GM12891 (cell line): Measurements from ENCODE around the gene CPXM1.

ENCODE experiments used
- DNase-seq: peaks from one replicate; pipeline ENCODE4 v3.0.0; 2011; ENCODE audit warnings: low spot score; ENCODE audit not compliant: insufficient read length
- FAIRE-seq: peaks from 2 replicates; lab custom pipeline; 2011; peaks lifted over from hg19 to GRCh38; lab: Jason Lieb, UNC
- PAX5 ChIP-seq: IDR thresholded peaks from 2 replicates; pipeline ENCODE4 v1.6.1; 2011; ENCODE audit warnings: low read length, moderate library complexity, mild to moderate bottlenecking; ENCODE audit not compliant: insufficient read depth, severe bottlenecking
- POLR2A ChIP-seq: IDR thresholded peaks from 2 replicates; pipeline ENCODE4 v1.6.1; 2011; ENCODE audit warnings: low read depth, low read length, control low read depth
- POLR2AphosphoS5 ChIP-seq: IDR thresholded peaks from 2 replicates; pipeline ENCODE4 v1.6.1; 2011; ENCODE audit warnings: low read depth, low read length, control low read depth
- POU2F2 ChIP-seq: IDR thresholded peaks from 2 replicates; pipeline ENCODE4 v1.6.1; 2011; ENCODE audit warnings: low read depth, mild to moderate bottlenecking, control low read depth, low read length, moderate library complexity
- SPI1 ChIP-seq: IDR thresholded peaks from 2 replicates; pipeline ENCODE4 v1.6.1; 2011; ENCODE audit warnings: low read depth, low read length, control low read depth
- TAF1 ChIP-seq: IDR thresholded peaks from 2 replicates; pipeline ENCODE4 v1.6.1; 2011; ENCODE audit warnings: low read depth, low read length, control low read depth

Gene CPXM1

GRCh38 chr20:2759603-2760296 is 40.7 kb downstream of the CPXM1 start:
- FAIRE-seq (no peak), DNase-seq (no peak)
- no peak for TF ChIP-seq TAF1
- no peak for TF ChIP-seq POLR2AphosphoS5
- no peak for TF ChIP-seq PAX5
- TF ChIP-seq SPI1 = no peak
- TF ChIP-seq POU2F2 = no peak
- no peak for TF ChIP-seq POLR2A

DNA sequence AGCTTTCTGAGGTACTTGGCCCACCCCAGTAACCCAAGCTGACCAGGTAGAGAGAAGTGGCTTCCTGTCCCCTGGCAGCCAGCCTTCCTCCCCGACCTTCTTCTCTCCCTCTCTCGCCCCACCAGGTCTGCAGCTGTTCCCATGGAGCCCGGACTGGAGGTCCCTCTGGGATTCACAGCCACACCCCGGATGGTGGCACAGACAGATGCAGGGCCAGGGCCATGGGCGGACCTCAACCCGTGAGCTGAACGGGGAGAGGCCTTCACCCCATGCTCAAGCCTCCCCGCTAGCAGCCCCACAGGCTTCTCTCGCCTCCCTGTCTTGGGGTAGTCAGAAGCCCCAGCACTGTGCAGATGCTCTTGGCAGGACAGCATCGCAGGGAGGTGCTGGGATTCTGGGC is 41.3 kb downstream of the CPXM1 start:
- no peak for FAIRE-seq
- no peak for DNase-seq
- TF ChIP-seq PAX5 = no peak
- no peak for TF ChIP-seq TAF1
- no peak for TF ChIP-seq POLR2AphosphoS5
- no peak for TF ChIP-seq POLR2A
- no peak for TF ChIP-seq SPI1
- TF ChIP-seq POU2F2 = no peak

GRCh38 chr20:2757969-2758368 is 42.5 kb downstream of the CPXM1 start:
- FAIRE-seq (no peak), DNase-seq (no peak)
- TF ChIP-seq SPI1 (no peak), POU2F2 (no peak), POLR2A (no peak), PAX5 (no peak), TAF1 (no peak), POLR2AphosphoS5 (no peak)

- no peak for TF ChIP-seq SPI1
- no peak for TF ChIP-seq POU2F2
- TF ChIP-seq PAX5 = no peak
- TF ChIP-seq POLR2AphosphoS5 = no peak
- TF ChIP-seq TAF1 = no peak
- TF ChIP-seq POLR2A = no peak
- no peak for FAIRE-seq
Observed at GRCh38 chr20:2757001-2757400, 43.4 kb downstream of the CPXM1 start.

DNA sequence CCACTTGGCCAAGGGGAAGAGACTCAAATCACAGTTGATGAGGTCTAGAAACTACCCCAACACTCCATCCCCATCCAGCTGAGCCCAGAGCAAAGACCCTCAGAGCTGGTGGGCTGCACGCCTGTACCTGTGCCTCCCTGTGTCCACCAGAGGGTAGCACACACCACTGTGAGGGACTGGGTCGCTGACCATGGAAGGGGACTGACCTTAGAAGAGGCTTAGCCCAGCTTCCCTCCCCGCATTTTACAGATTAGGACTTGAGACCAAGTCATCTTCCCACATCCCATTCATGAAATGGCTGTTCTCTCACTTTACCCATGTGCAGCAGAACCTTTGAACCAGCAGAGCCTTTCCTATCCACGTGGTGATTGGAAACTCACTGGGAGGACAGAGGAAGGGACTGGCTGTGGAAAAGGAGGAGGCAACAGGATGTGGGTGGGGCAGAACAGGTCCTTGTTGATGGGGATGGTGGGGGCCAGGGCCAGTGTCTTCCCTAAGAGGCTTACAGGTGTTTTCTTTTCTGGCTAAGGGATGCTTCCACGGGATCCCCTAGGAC is 44.3 kb downstream of the CPXM1 start:
- DNase-seq (no peak), FAIRE-seq (no peak)
- no peak for TF ChIP-seq PAX5

More at GRCh38 chr20:2757001-2757400, 43.4 kb downstream of the CPXM1 start:
- DNase-seq = no peak

- DNase-seq = no peak
- no peak for FAIRE-seq
Observed at GRCh38 chr20:2755451-2756055, 44.9 kb downstream of the CPXM1 start.

GRCh38 chr20:2754424-2754823 is 46.0 kb downstream of the CPXM1 start:
- FAIRE-seq (no peak), DNase-seq (no peak)
- TF ChIP-seq TAF1 (no peak), SPI1 (no peak), PAX5 (no peak), POLR2AphosphoS5 (no peak), POU2F2 (no peak), POLR2A (no peak)

More at GRCh38 chr20:2755451-2756055, 44.9 kb downstream of the CPXM1 start:
- no peak for TF ChIP-seq POLR2AphosphoS5
- no peak for TF ChIP-seq SPI1
- no peak for TF ChIP-seq TAF1
- TF ChIP-seq POU2F2 = no peak
- TF ChIP-seq POLR2A = no peak
- TF ChIP-seq PAX5 = no peak

- DNase-seq (no peak), FAIRE-seq (no peak)
- no peak for TF ChIP-seq POLR2A
- no peak for TF ChIP-seq PAX5
- no peak for TF ChIP-seq TAF1
- TF ChIP-seq POLR2AphosphoS5 = no peak
- TF ChIP-seq POU2F2 = no peak
- no peak for TF ChIP-seq SPI1
Observed at GRCh38 chr20:2753461-2754040, 46.9 kb downstream of the CPXM1 start.

GRCh38 chr20:2752567-2753460 is 47.6 kb downstream of the CPXM1 start:
- FAIRE-seq = peak; percentile 71

More at GRCh38 chr20:2752567-2753460, 47.6 kb downstream of the CPXM1 start:
- TF ChIP-seq PAX5 (no peak), TAF1 (no peak), POU2F2 (no peak), SPI1 (no peak), POLR2A (no peak), POLR2AphosphoS5 (no peak)
- DNase-seq = no peak
